SW480 (cell line): Measurements from ENCODE around the gene CEBPE.

Source experiments
- DNase-seq: peaks from one replicate; pipeline ENCODE4 v3.0.0-alpha.2; 2016; ENCODE audit warnings: low spot score

The CEBPE gene

DNA sequence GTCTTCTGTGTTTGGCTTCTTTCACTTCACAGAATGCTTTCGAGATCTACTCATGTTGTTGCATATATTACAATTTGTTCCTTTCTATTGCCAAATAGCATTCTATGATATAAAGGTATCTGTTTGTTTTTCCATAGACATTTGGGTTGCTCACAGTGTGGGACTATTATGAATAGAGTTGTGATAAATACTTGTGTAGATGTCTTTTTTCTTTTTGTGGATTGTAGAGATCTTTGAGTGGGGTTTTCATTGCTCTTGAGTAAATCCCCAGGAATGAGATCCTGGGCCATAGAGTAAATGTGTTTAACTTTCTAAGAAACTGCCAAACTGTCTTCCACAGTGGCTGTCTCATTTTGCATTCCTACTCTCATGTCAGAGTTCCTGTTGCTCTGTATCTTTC, 24.9 kb upstream of the CEBPE start:
- DNase-seq: no peak

DNA sequence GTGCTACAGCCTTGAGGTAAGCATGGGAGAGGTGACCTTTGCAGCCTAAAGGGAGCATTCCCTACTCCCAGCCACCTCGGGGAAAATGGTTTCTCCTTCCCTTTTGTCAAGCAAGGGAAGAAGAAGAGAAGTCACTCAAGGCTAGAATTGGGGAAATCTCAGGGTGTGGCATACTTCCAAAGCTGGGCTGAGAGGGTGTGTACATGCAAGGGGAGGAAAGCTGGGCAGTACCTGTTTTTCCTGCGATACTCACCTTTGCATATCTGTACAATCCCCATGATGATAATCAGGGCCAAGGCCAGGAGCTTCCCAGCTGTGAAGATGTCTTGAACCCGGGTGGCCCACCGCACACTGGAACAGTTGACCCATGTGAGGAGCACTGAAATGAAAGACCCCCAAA, 23.8 kb upstream of the CEBPE start:
- no peak for DNase-seq

DNA sequence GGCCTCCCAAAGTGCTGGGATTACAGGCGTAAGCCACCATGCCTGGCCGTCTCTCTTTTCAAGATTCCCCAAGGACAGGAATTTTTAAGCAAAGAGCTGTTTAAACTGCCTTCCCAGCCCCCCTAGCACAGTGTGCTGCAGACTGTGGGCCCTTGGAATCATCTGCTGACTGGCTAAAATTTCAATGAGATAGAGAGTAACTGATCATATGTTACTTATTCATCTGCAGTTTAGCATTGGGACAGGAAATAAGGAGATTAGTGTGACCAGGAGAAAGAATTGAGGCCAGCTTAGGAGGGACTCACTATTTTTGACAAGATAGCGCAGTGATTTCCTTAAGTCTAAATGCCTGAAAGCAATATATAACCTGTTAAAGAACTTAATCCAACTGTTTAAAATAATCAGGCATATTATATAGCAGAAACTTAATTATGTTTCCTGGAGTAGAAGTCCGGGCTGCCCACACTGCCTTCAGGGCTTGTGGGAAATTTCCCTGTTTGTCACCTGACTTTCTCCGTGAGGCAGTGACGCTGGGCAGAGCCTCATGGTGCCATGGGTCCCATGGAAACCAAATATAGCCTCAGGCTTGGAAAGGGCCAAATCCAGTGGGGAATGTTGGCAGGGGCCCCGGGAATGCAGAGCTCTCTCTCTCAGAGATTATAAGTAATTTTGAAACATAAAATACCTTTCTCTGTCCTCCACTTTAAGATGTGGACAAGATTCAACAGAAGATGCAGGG, 22.8 kb upstream of the CEBPE start:
- DNase-seq: no peak

DNA sequence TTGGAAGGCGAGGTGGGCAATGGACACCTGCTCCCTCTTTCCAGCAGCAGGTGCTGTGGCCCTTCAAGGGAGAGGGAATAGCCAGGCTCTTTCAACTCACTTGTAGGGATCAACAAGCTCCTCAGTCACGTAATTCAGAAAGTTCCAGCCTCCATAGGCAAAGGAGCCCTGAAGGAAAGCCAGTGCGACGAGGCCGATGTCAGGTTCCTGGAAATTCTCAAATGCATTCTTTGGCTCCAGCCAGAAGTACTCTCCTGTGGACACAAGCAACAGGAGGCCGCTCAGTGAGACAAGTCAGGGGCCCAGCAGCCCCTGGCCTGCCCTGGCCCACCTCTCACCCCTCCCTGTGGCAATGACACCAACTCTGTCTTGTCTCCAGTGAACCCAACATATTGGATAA, 21.3 kb upstream of the CEBPE start:
- DNase-seq: no peak

DNA sequence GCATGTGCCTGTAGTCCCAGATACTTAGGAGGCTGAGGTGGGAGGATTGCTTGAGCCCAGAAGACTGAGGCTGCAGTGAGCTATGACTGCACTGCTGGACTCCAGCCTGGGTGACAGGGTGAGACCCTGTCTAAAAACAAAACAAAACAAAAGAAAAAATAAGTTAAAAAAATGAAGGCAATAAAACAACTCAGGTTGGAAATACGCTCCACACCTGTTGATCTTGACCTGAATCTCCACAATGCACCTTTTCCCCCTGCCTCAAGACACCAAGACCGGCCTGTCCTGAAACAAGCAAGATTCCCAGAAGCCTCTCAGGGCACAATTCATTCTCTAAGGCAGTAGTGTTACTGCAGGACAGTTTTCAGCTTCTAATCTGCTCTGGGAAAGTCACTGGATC, 20.8 kb upstream of the CEBPE start:
- DNase-seq: no peak

DNA sequence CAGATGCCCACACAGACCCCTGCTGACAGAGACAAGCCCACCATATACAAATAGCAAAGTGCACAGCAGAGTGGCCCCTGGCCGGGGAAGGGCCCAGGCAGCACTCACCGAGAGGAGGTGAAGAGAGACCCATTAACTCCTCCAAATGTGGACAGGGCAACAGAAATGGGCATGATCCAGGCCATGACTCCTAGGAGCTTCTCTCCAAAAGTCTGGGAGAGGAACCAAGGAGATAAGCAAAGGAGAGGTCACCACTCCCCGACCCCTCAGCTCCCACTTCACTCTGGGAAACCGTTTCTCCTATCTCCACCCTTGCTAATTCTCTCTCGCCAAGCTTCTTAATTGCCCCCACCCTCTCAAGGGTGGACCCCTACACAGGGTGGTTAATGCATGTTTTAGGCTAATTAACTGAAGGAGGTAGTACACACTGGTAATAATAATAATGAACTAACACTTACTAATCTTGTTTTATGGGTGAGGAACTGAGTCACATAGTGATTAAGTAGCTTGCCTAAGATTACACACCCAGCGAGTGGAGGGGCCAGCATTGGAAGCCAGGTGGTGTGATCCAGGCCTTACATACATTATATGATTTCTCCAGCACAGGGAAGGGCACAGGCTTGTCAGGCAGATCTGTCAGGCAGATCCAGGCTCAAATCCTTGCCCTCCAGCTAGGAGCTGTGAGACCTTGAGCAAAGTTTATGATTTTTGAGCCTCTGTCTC, 18.9 kb upstream of the CEBPE start:
- no peak for DNase-seq

DNA sequence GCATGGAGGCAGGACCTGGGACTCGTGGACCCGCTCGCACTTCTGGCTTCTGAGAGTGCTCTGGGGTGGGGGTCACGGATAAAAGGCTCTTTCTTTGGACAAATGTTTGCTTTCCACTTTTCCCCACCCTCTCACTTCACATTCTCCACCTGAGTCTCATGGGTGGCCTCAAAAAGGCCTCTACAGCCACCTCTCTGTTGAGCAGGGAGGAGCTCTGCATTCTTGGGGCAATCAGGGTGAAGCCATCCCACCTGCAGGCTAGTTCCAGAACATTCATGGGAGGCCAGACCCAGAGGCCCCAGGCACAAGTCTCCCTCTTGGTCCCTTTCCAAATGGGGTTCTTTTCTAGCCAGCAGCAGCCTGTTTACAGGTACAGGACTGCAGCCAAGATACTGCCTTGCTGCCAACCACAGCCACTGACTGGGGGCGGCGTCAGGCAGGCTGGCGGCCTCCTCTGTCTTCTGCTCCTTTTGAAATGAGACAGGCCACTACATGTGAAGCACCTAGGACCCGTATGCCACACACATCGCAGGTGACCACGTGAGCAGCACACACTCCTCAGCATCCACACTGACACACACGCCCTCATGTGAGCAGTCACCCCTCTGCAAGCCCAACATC, 18.2 kb upstream of the CEBPE start:
- no peak for DNase-seq

DNA sequence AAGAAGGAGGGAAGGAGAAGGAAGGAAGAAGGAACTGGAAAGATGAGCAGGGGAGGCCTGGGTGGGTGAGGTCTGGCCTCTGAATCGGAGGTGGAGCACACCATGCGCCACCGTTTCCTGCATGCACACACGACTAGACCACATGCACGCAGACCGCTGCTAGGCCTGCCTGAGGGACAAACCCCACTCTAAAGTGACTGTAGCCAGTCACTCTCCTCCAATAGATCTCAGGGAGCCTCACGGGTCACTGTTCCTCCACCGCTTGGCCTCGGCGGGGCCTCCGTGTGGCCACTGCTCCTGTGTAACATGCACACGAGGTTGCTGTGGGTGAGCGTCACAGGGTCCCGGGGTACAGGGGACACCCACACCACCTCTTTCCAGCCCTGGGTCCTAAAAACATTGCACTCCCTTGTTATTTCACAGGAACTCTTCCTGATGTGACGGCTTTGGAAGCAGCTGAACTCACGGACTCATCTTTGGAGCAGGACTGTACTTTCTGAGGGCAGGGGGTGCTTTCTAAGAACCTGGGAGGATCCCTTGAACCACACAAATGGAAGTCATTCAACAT, 17.6 kb upstream of the CEBPE start:
- no peak for DNase-seq

DNA sequence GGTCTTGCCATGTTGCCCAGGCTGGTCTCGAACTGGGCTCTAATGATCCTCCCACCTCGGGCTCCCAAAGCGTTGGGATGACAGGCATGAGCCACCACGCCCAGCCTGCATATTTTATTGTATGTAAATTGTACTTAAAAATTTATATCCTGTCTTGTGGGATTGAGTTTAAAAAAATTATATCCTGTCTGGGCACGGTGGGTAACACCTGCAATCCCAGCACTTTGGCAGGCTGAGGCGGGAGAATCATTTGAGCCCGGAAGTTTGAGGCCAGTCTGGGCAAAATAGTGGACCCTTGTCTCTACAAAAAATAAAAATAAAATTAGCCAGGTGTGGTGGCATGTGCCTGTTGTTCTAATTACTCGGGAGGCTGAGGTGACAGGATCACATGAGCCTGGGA, 13.9 kb upstream of the CEBPE start:
- no peak for DNase-seq

DNA sequence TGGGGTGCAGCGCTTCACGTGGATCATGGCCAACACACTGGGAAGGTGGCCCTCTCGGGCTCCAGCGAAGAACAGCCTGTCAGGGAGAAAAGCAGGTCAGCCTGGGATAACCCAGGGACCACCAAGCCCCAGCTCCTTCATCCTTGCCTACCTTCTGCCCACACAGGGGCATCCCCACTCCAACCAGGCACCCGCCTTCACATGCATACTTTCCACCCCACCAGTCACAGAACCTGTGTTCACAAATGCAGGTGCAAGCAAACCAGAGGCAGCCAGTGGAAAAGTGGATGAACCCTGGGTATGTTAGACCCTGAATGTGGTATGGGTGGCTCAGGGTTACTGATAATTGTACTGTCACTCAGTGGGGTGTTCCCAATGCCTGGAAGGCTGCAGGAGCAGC, 12.4 kb upstream of the CEBPE start:
- DNase-seq: no peak

DNA sequence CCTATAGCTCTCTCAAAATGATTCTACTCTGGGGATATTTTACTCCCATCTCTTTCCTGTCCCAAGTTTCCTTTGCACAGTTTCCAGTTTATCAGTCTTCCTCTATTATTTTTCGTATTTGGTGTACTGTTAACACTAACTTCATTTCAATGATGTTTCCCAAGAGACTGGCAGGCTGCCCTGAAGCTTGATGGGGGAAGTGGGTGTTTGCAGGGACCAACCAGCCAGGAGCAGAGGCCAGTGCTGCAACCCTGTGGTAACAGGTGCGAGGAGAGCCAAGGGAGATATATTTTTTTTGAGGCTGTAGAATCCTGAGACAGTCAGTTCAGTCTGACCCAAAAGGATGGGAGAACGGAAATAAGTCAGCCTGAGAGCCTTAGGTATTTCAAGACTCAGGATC, 11.8 kb upstream of the CEBPE start:
- no peak for DNase-seq

DNA sequence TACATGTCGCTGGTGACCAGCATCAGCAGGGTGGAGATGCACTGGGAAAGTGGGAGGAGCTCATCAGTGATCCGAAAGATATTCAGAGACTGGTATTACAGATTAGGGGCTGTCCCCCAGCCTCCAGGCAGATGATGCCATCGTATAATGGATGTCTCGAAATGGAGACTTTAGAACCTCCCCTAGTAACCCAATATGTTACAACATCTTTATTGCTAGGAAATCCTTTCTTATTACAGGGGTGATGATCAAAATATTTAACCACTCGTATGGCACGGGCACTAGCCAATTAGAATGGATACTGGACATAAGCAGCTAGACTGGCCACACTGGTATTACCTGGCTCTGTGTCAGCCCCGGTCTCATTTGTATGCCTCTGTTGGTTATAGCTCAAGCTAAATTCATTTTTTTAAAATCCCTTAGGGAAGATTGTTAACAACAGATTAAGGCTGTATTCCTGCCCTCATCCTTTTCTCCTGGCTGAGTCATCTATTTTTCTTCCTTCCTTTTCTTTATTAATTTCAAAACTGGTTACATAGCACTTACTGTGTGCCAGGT, 10.8 kb upstream of the CEBPE start:
- DNase-seq: no peak

DNA sequence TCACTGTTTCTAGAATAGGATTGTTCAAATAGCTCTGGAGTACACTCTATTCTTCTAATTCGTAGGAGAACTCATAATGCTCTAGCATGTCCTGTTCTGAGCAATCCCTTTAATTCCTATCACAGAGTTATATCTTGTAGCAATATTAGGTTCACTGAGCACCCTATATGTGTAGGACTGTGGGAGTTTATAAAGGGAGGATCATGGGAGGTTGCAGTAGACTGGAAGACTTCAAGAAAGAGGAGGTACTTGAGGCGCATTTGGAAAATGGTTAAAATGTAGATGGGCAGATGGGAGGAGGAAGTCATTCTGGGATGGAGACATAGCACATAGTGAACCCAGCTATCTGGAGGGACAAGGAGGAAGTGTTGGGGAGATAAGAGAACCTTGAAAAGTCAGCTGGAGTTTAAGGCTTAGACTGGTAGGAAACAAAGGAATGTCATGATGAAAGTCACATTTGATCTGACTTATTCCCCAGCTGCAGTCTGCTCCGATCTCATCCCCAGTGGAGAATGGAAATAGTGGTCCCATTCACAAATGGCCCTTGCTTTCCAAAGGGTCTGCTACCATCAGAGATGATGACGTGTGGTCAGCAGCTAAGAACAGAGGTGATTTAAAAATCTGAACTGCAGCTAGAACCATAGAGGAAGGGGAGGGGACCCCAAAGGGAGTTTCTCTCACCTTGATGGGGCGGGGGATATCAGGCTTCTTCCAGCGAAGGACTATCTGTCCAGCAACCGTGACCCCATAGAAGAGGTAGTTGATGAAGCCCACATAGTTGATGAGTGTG, 10.1 kb upstream of the CEBPE start:
- DNase-seq: no peak

DNA sequence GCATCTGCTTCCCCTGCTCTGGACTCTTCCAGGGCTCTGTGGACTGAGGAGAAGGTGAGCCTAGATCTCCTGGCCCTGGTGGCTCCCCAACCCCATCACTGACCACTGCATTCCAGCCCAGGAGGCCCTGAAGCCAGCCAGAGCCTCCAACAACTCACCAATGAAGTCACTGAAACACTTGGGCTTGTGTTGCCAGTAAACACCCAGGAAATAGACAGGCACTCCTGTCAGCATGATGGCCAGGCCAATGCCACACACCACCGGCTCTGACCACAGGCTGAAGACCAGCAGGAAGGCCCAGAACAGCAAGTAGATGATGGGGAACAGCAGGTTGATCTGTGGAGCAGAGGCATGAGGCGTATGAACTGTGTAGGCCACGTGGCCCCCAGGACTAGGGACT, 8.8 kb upstream of the CEBPE start:
- DNase-seq: no peak

DNA sequence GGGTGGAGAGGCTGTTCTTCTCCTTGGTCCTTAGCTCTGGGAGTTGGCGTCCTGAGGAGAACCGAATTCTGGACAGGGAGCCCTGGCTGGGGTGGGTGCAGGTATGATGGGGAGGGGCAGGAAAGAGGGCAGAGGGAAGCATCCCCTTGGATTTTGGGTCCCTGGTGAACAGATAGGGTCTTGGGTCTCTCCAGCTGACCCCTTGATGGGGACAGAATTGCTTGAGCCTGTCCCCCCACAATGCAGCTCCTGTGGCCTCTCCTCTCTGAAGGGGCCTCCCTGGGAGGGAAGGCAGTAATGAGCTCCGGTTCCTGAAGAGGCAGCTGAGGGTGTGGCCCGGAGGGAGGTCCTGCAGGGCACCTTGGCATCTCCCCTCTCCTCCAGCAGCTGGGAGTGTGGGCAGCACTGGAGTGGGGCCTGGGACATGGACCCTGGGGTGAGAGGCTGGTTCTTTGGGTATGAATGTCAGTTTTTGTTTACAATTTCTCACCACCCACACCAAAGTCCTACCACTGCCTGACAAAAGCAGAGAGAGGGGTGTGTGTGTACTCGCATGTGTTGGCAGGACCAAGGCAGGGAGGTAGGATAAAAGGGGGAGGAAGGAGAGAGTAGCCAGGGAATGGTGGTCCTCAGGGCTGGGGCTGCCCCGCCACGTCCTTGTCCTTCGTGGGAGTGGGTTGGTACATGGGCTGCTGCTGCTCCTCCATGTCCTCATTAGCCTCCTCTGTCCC, 7.7 kb upstream of the CEBPE start:
- no peak for DNase-seq

DNA sequence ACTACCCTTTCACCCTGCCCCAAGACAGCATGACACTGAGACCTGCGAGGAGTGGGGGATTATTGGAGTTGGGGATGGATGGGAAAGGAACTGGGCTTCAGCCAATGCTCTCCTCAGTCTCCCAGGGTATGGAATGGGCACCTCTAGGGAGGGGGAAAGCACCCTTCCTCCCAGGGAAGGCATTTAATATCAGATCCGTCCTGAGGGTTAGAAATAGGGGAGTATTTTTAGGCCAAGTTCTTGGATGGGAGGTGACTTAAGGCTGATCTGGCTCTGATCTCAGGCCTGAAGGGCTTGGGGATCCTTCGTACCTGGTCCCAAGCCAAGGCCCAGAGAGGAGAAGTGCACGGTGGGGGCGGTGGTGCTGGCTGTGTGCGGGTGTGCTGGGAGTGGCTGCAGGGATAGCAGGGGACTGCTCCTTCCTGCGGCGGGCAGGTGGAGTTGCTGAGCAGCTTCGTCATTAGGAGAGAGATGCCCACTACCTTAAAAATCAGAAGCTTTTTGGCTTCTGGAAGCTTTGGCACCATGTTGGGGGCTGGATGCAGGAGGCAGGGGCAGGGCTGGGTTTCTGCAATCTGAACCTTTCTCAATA, 7.0 kb upstream of the CEBPE start:
- no peak for DNase-seq

DNA sequence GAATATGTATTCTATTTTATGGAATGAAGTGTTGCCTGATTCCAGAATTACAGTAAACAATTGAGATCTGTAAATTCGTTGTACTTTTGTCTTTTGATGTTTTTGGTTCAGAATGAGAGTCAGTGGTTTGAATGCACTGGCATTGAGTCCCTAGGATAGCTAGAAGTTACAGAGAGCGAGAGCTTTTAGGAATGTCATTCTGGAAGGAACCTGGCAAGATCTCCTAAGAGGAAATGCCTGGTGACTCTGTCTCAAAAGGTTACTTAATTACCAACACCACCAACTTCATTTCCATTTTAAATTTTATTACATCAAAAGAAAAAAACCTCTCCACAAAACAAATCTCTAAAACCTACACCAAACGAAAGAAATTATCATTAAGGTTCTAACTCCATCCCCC, 6.0 kb upstream of the CEBPE start:
- DNase-seq: no peak

DNA sequence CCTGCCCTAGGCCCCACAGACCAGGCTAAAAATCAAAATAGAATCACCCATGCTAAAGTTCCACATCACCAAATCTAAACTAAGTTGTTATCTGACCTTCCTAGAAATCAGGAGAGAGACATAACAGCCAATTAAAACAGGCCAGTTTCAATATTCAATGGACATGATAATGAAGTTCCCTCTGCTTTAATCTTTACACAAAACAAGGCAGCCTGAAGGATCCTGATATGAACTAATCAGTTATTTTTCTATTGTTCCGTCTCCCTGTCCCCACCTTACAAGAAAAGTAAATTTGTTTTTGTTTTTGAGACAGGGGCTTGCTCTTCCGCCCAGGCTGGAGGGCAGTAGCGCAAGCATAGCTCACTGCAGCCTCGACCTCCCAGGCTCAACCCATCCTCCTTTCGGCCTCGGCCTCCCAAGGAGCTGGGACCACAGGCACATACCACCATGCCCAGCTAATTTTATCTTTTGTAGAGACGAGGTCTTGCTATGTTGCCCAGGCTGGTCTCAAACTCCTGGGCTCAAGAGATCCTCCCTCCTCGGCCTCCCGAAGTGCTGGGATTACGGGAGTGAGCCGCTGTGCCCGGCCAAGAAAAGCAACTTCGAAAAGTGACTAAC, 5.4 kb upstream of the CEBPE start:
- no peak for DNase-seq

DNA sequence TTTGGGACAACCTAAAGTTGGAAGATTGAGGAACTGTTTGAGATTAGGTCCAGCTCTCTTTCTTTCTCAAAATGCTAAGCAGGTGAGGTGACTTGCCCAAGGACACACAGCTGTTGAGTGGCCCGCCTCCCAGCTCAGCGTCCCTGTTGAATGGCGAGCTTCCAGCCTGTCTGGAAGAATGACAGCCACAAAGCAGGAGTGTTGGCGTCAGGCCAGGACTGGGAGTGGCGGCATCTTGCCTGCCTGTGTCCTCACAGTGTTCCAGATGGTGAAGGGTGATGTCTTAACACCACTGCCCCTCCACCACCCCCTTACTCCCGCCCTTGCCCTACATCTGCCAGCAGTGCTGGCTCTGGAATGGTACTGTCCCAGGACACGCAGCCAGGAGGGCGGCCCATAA, 4.4 kb upstream of the CEBPE start:
- DNase-seq: peak; percentile 11

DNA sequence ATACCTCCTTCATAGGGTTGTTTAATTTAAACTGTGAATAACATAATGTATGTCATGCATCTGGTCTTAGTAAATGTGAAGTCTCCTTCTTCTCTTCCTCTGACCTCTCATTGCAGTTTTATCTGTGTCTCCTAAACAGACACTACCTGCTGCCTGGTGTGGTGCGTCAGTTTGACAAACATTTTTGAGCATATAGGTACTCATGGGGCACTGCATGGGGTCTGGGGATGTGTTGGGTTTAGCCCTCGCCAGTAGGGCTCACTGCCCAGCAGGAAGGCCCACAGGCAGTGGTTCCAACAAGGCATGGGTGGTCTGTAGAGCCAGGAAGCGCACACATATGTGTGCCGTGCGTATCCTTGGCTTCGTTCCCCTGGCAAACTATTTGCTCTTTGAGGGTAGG, 3.0 kb upstream of the CEBPE start:
- DNase-seq: no peak
